T-cell (primary cell): ENCODE data around the gene FAHD2A. TPM values are rescaled to one million over a fixed set of nuclear protein-coding genes. Genes with fewer than 3 reads are reported as not detected.
"Not testable (repeated sequence)": the region's sequence is repeated elsewhere in the genome, so short reads cannot be mapped to it uniquely, and the experiment has no call there.

Experiments used
- ATAC-seq, 4 experiments: fragments of 200-7000 bp in 3 of 4; fragments of 150-1000 bp in 1 of 4; cut with Tn5 transposase; replicated peaks in 1 of 4; 1 replicate in 3 of 4; 2 replicates in 1 of 4; pipeline ENCODE4 v1.10.0; 2021; ENCODE audit warnings: moderate library complexity in 3 of 4, mild to moderate bottlenecking in 2 of 4, moderate number of reproducible peaks in 1 of 4
- CTCF ChIA-PET, 2 donors: fragments of 300-600 bp; sonication (Branson Sonifier 250); formaldehyde crosslinking; loops; one replicate each; lab custom pipeline; 2022; ENCODE audit warnings: antibody characterized with exemption in 2 of 2; lab: Charles Lee
- POLR2A ChIA-PET, 2 donors: fragments of 300-600 bp; sonication (Branson Sonifier 250); formaldehyde crosslinking; loops; one replicate each; lab custom pipeline; 2022; ENCODE audit warnings: antibody characterized with exemption in 2 of 2; lab: Charles Lee
- DNase-seq, 35 experiments: peaks; one replicate each; pipeline versions ENCODE4 v3.0.0 to v3.0.0-alpha.2; 2013 to 2023
- H3K27ac ChIP-seq: one replicate; pipeline ENCODE4 v1.5.1; 2013; ENCODE audit warnings: low read length
- H3K27me3 ChIP-seq, 2 experiments: replicated peaks in 1 of 2; 1 replicate in 1 of 2; 2 replicates in 1 of 2; pipeline versions ENCODE4 v1.6.1 to v1.7.0; 2013; ENCODE audit warnings: low read length in 1 of 2, mixed read lengths in 1 of 2; ENCODE audit not compliant: control insufficient read depth in 2 of 2, insufficient read depth in 2 of 2; ENCODE audit errors: extremely low read depth in 1 of 2
- H3K36me3 ChIP-seq, 2 donors: 1 replicate in 1 of 2; 2 replicates in 1 of 2; pipeline versions ENCODE4 v1.6.1 to v1.7.0; 2013; ENCODE audit warnings: low read length in 1 of 2; ENCODE audit not compliant: control insufficient read depth in 2 of 2, insufficient read depth in 1 of 2; ENCODE audit errors: extremely low read depth in 1 of 2
- H3K4me1 ChIP-seq, 2 experiments: 1 replicate in 1 of 2; 2 replicates in 1 of 2; pipeline versions ENCODE4 v1.6.1 to v1.7.0; 2013; ENCODE audit warnings: low read length in 2 of 2, mixed read lengths in 1 of 2; ENCODE audit not compliant: insufficient read depth in 2 of 2, control insufficient read depth in 1 of 2; ENCODE audit errors: extremely low read depth in 1 of 2
- H3K4me3 ChIP-seq, 2 donors: 1 replicate in 1 of 2; 2 replicates in 1 of 2; pipeline versions ENCODE4 v1.5.1 to v1.7.0; 2013; ENCODE audit warnings: mild to moderate bottlenecking in 2 of 2, low read length in 1 of 2, moderate library complexity in 1 of 2; ENCODE audit not compliant: control insufficient read depth in 1 of 2; ENCODE audit errors: extremely low read depth in 1 of 2
- H3K9me3 ChIP-seq: 2 replicates; pipeline ENCODE4 v1.7.0; 2013
- H3K27ac Mint-ChIP-seq, 2 donors: one replicate each; pipeline ENCODE4 v1.8.0; 2020 to 2021; ENCODE audit warnings: mild to moderate bottlenecking in 2 of 2, mixed read lengths in 2 of 2
- H3K27me3 Mint-ChIP-seq, 2 donors: one replicate each; pipeline ENCODE4 v1.8.0; 2021 to 2022; ENCODE audit warnings: mixed read lengths in 2 of 2
- H3K36me3 Mint-ChIP-seq: one replicate; pipeline ENCODE4 v1.8.0; 2021; ENCODE audit warnings: mixed read lengths
- H3K4me1 Mint-ChIP-seq, 3 donors: one replicate each; pipeline ENCODE4 v1.8.0; 2020 to 2022; ENCODE audit warnings: mixed read lengths in 3 of 3, mild to moderate bottlenecking in 1 of 3
- H3K4me3 Mint-ChIP-seq, 3 donors: one replicate each; pipeline ENCODE4 v1.8.0; 2020 to 2022; ENCODE audit warnings: mild to moderate bottlenecking in 3 of 3, mixed read lengths in 3 of 3, moderate library complexity in 3 of 3
- H3K9me3 Mint-ChIP-seq, 3 donors: one replicate each; pipeline ENCODE4 v1.8.0; 2020 to 2022; ENCODE audit warnings: mixed read lengths in 3 of 3
- whole genome bisulfite sequencing: methylation state at CpG from one replicate; pipeline ENCODE4 v1.1.5; 2013; ENCODE audit warnings: missing lambda C conversion rate; ENCODE audit not compliant: insufficient coverage; 5-methylcytosine and 5-hydroxymethylcytosine counted together
- total RNA-seq, 35 experiments: library from RNA in 6 of 35; stranded (reverse) in 6 of 35; fragments of 120-200 nt in 1 of 35; gene quantifications; one replicate each; pipeline versions ENCODE4 v1.2.1 to v1.2.4 and lab custom pipeline; 2013 to 2026

Gene FAHD2A
- total RNA-seq, 5 donors from 2014 or later (not counting 1 experiment from before 2014, with no cell fraction given) = 26.4 to 34.9 (median 28.7) TPM

GRCh38 chr2:95374921-95375471 is 27.5 kb upstream of the FAHD2A start:
- Mint-ChIP-seq H3K4me3 (no peak overlapping the region), H3K27me3 (peaks cover 20 to 30% of the 10 kb centered on the region in 2 donors), H3K9me3 (peaks cover 2 to 12% (median 9%) of the 10 kb centered on the region in 3 donors), H3K36me3 (no peaks in the 10 kb centered on the region), H3K4me1 (peaks cover 0 to 7% (median 5%) of the 10 kb centered on the region in 3 donors), H3K27ac (no peak overlapping the region)
- no peaks in the 10 kb centered on the region for H3K36me3 ChIP-seq
- H3K4me1 ChIP-seq = peaks cover 0 to 12% of the 10 kb centered on the region in 2 experiments
- ATAC-seq = peak in 1 of 4 experiments; percentile 7
- WGBS = 27% methylated on average over 13 of the region's 15 CpGs
- ChIA-PET POLR2A (no interaction called here), CTCF (no interaction called here)
- H3K27ac ChIP-seq = no peak overlapping the region
- no peak for DNase-seq
- no peaks in the 10 kb centered on the region for H3K9me3 ChIP-seq
- peaks cover 0 to 53% of the 10 kb centered on the region in 2 experiments for H3K27me3 ChIP-seq
- H3K4me3 ChIP-seq = no peak overlapping the region

GRCh38 chr2:95375532-95376150 is 26.9 kb upstream of the FAHD2A start:
- ATAC-seq = no peak
- H3K4me3 Mint-ChIP-seq = no peak overlapping the region
- 87% methylated on average over 19 of the region's 21 CpGs for WGBS
- peaks cover 0 to 7% (median 5%) of the 10 kb centered on the region in 3 donors for H3K4me1 Mint-ChIP-seq
- peaks cover 0 to 12% of the 10 kb centered on the region in 2 experiments for H3K4me1 ChIP-seq
- no peaks in the 10 kb centered on the region for H3K36me3 Mint-ChIP-seq
- no peaks in the 10 kb centered on the region for H3K9me3 ChIP-seq
- ChIA-PET CTCF (interaction anchor here in 1 of 2 donors (0.6 kb wide), 1 partner anchor 9 kb away, joined by 3 read pairs; no protein-coding TSS in a partner anchor), POLR2A (no interaction called here)
- H3K27ac ChIP-seq = no peak overlapping the region
- peaks cover 0 to 55% of the 10 kb centered on the region in 2 experiments for H3K27me3 ChIP-seq
- H3K9me3 Mint-ChIP-seq = peaks cover 0 to 9% (median 7%) of the 10 kb centered on the region in 3 donors
- no peak for DNase-seq
- no peak overlapping the region for H3K4me3 ChIP-seq
- H3K36me3 ChIP-seq = no peaks in the 10 kb centered on the region
- peaks cover 24 to 32% of the 10 kb centered on the region in 2 donors for H3K27me3 Mint-ChIP-seq
- no peak overlapping the region for H3K27ac Mint-ChIP-seq

- H3K4me3 ChIP-seq = no peak overlapping the region
- Mint-ChIP-seq H3K4me1 (peaks cover 0 to 7% (median 5%) of the 10 kb centered on the region in 3 donors), H3K36me3 (no peaks in the 10 kb centered on the region), H3K27me3 (peaks cover 24 to 30% of the 10 kb centered on the region in 2 donors), H3K27ac (no peak overlapping the region), H3K9me3 (peaks cover 0 to 5% (median under 1%) of the 10 kb centered on the region in 3 donors), H3K4me3 (no peak overlapping the region)
- H3K9me3 ChIP-seq = no peaks in the 10 kb centered on the region
- H3K36me3 ChIP-seq = no peaks in the 10 kb centered on the region
- no peak for ATAC-seq
- no peak for DNase-seq
- ChIA-PET CTCF (no interaction called here), POLR2A (no interaction called here)
- H3K4me1 ChIP-seq = peaks cover 0 to 12% of the 10 kb centered on the region in 2 experiments
- H3K27ac ChIP-seq = no peak overlapping the region
- 73% methylated on average over 17 of the region's 22 CpGs for WGBS
- peaks cover 0 to 60% of the 10 kb centered on the region in 2 experiments for H3K27me3 ChIP-seq
These were observed 25.9 kb upstream of the FAHD2A start for GRCh38 chr2:95376311-95377215.

GRCh38 chr2:95377216-95378123 is 25.0 kb upstream of the FAHD2A start:
- peaks cover 0 to 12% of the 10 kb centered on the region in 2 experiments for H3K4me1 ChIP-seq
- H3K9me3 Mint-ChIP-seq = peaks cover 0 to under 1% (median 0%) of the 10 kb centered on the region in 3 donors
- no peaks in the 10 kb centered on the region for H3K36me3 Mint-ChIP-seq
- ChIA-PET CTCF (no interaction called here), POLR2A (no interaction called here)
- H3K27ac ChIP-seq = no peak overlapping the region
- H3K4me3 ChIP-seq = no peak overlapping the region
- ATAC-seq (no peak), DNase-seq (no peak)
- WGBS = 86% methylated on average over 16 of the region's 17 CpGs
- H3K27me3 Mint-ChIP-seq = peaks cover 22 to 29% of the 10 kb centered on the region in 2 donors
- peaks cover 0 to 61% of the 10 kb centered on the region in 2 experiments for H3K27me3 ChIP-seq
- H3K36me3 ChIP-seq = no peaks in the 10 kb centered on the region
- no peak overlapping the region for H3K4me3 Mint-ChIP-seq
- H3K9me3 ChIP-seq = no peaks in the 10 kb centered on the region
- H3K4me1 Mint-ChIP-seq = peaks cover 0 to 7% (median 5%) of the 10 kb centered on the region in 3 donors
- H3K27ac Mint-ChIP-seq = no peak overlapping the region

GRCh38 chr2:95378281-95378680 is 24.2 kb upstream of the FAHD2A start:
- not testable (repeated sequence) for ATAC-seq
- peaks cover 18 to 23% of the 10 kb centered on the region in 2 donors for H3K27me3 Mint-ChIP-seq

More at GRCh38 chr2:95378281-95378680, 24.2 kb upstream of the FAHD2A start:
- DNase-seq, H3K9me3 Mint-ChIP-seq, H3K4me1 Mint-ChIP-seq, CTCF ChIA-PET, H3K36me3 ChIP-seq, H3K27ac ChIP-seq, H3K4me3 Mint-ChIP-seq, POLR2A ChIA-PET, H3K9me3 ChIP-seq, H3K4me3 ChIP-seq, H3K27ac Mint-ChIP-seq, H3K36me3 Mint-ChIP-seq: not testable (repeated sequence)
- Histone ChIP-seq H3K4me1 (peaks cover 0 to 12% of the 10 kb centered on the region in 2 experiments), H3K27me3 (peaks cover 0 to 61% of the 10 kb centered on the region in 2 experiments)
- 100% methylated on average over 2 of the region's 7 CpGs for whole genome bisulfite sequencing
